GM10847 (cell line): Measurements from ENCODE around the gene LENG1.
A peak's percentile ranks its signal among the peaks of the same experiment; 100 is the strongest.

Experiments used
- POLR2A ChIP-seq: IDR thresholded peaks from 2 replicates; pipeline ENCODE4 v1.6.1; 2011; ENCODE audit not compliant: insufficient read length; ENCODE audit errors: extremely low read depth

The LENG1 gene

GRCh38 chr19:54191011-54191810 lies 31.7 kb upstream of the LENG1 start, which contains the start of gene TSEN34:
Gene TSEN34 (plus strand): TSS chr19:54191308. CDS start chr19:54191365, 57 bp downstream.
- peak; percentile 28 for TF ChIP-seq POLR2A

- no peak for TF ChIP-seq POLR2A
Observed at GRCh38 chr19:54190503-54191010, 31.0 kb upstream of the LENG1 start.

GRCh38 chr19:54189735-54190502 lies 30.4 kb upstream of the LENG1 start:
- TF ChIP-seq POLR2A = peak; percentile 59

GRCh38 chr19:54189145-54189734 lies 29.7 kb upstream of the LENG1 start, which contains the start of gene MBOAT7:
Gene MBOAT7 (minus strand): TSS chr19:54189580. CDS start chr19:54188508, 1,072 bp downstream.
- TF ChIP-seq POLR2A = peak; percentile 45

GRCh38 chr19:54188215-54188871 lies 28.8 kb upstream of the LENG1 start:
- TF ChIP-seq POLR2A = no peak

GRCh38 chr19:54186934-54187381 lies 27.4 kb upstream of the LENG1 start:
- no peak for TF ChIP-seq POLR2A

GRCh38 chr19:54186351-54186750 lies 26.8 kb upstream of the LENG1 start:
- TF ChIP-seq POLR2A = no peak

- no peak for TF ChIP-seq POLR2A
Observed at GRCh38 chr19:54183431-54183830, 23.9 kb upstream of the LENG1 start.

- TF ChIP-seq POLR2A = no peak
Observed at GRCh38 chr19:54180691-54181091, 21.2 kb upstream of the LENG1 start.

- TF ChIP-seq POLR2A = no peak
Observed at GRCh38 chr19:54179921-54180461, 20.5 kb upstream of the LENG1 start.

- TF ChIP-seq POLR2A = no peak
Observed at GRCh38 chr19:54179262-54179852, 19.8 kb upstream of the LENG1 start.

- TF ChIP-seq POLR2A = no peak
Observed at GRCh38 chr19:54178581-54179261, 19.2 kb upstream of the LENG1 start.

- TF ChIP-seq POLR2A = no peak
Observed at GRCh38 chr19:54173951-54174834, 14.7 kb upstream of the LENG1 start.
